Endodermal cell (in vitro differentiated cells): ENCODE data around the gene HIPK4. TPM values are rescaled to one million over a fixed set of nuclear protein-coding genes. Genes with fewer than 3 reads are reported as not detected.
"Not testable (repeated sequence)": the region's sequence is repeated elsewhere in the genome, so short reads cannot be mapped to it uniquely, and the experiment has no call there.

Experiments used
- DNase-seq: peaks from one replicate; pipeline ENCODE4 v3.0.0-alpha.2; 2017
- H3K27ac ChIP-seq: 2 replicates; pipeline ENCODE4 v1.5.1; 2013; ENCODE audit warnings: mild to moderate bottlenecking, low read depth, low read length, moderate library complexity
- H3K27me3 ChIP-seq: 2 replicates; pipeline ENCODE4 v1.6.1; 2013; ENCODE audit warnings: mild to moderate bottlenecking, low read length, moderate library complexity; ENCODE audit not compliant: insufficient read depth, control insufficient read depth, poor library complexity, severe bottlenecking
- H3K36me3 ChIP-seq: 2 replicates; pipeline ENCODE4 v1.7.0; 2013; ENCODE audit warnings: mild to moderate bottlenecking, low read length, moderate library complexity; ENCODE audit not compliant: control insufficient read depth, insufficient read depth
- H3K4me1 ChIP-seq: one replicate; pipeline ENCODE4 v1.7.0; 2013; ENCODE audit warnings: low read length; ENCODE audit not compliant: control insufficient read depth, insufficient read depth
- H3K4me3 ChIP-seq: 2 replicates; pipeline ENCODE4 v1.5.1; 2013; ENCODE audit warnings: mild to moderate bottlenecking, low read length, moderate library complexity
- H3K9ac ChIP-seq: 2 replicates; pipeline ENCODE4 v1.6.1; 2013; ENCODE audit warnings: mild to moderate bottlenecking, low read length, moderate library complexity; ENCODE audit not compliant: poor library complexity, severe bottlenecking; ENCODE audit errors: extremely low read depth
- H3K9me3 ChIP-seq: 2 replicates; pipeline ENCODE4 v1.6.1; 2013; ENCODE audit warnings: mild to moderate bottlenecking, low read length, moderate library complexity; ENCODE audit not compliant: control insufficient read depth
- H3K27ac Mint-ChIP-seq: 2 replicates; pipeline ENCODE4 v1.8.0; 2020; ENCODE audit warnings: mixed read lengths
- H3K27me3 Mint-ChIP-seq: 2 replicates; pipeline ENCODE4 v1.8.0; 2021; ENCODE audit warnings: mild to moderate bottlenecking, mixed read lengths; ENCODE audit not compliant: insufficient read depth
- H3K36me3 Mint-ChIP-seq: 2 replicates; pipeline ENCODE4 v1.8.0; 2020; ENCODE audit warnings: low read depth, mixed read lengths
- H3K4me1 Mint-ChIP-seq: 2 replicates; pipeline ENCODE4 v1.8.0; 2020; ENCODE audit warnings: mixed read lengths
- H3K4me3 Mint-ChIP-seq: 2 replicates; pipeline ENCODE4 v1.8.0; 2020; ENCODE audit warnings: mild to moderate bottlenecking, moderate library complexity, mixed read lengths
- H3K9me3 Mint-ChIP-seq: 2 replicates; pipeline ENCODE4 v1.8.0; 2020; ENCODE audit warnings: mild to moderate bottlenecking, mixed read lengths
- CTCF ChIP-seq: fragments of 200-600 bp; sonication (generic); conservative IDR thresholded peaks from 2 replicates; pipeline ENCODE4 v1.5.0; 2021; ENCODE audit warnings: antibody characterized with exemption, mild to moderate bottlenecking
- whole genome bisulfite sequencing, 2 experiments: methylation state at CpG; one replicate each; pipeline versions ENCODE4 v1.1.5 to v1.1.7; 2013; ENCODE audit warnings: missing lambda C conversion rate in 2 of 2, mixed read lengths in 1 of 2; ENCODE audit not compliant: insufficient coverage in 1 of 2, insufficient read length in 1 of 2; 5-methylcytosine and 5-hydroxymethylcytosine counted together
- total RNA-seq, 2 donors: library from RNA; stranded (reverse); fragmentation: NEBNext Ultra II Directional in 1 of 2; extraction: Animal tissue kit (Norgen Biotek cat#: 25700) in 1 of 2; gene quantifications; 2 replicates in 1 of 2; 3 replicates in 1 of 2; pipeline ENCODE4 v1.2.1, GENCODE V29; 2021

The HIPK4 gene
- total RNA-seq, 2 donors from 2014 or later: 0.31 TPM; not detected in 1

- Mint-ChIP-seq H3K27me3 (peaks cover 1% of the 10 kb centered on the region), H3K4me3 (no peak overlapping the region), H3K36me3 (no peaks in the 10 kb centered on the region), H3K27ac (no peak overlapping the region), H3K9me3 (no peaks in the 10 kb centered on the region), H3K4me1 (peaks cover 11% of the 10 kb centered on the region)
- no peak overlapping the region for H3K27ac ChIP-seq
- no peak overlapping the region for H3K9ac ChIP-seq
- no peaks in the 10 kb centered on the region for H3K9me3 ChIP-seq
- no peak for TF ChIP-seq CTCF
- no peaks in the 10 kb centered on the region for H3K4me1 ChIP-seq
- no peak for DNase-seq
- no peak overlapping the region for H3K4me3 ChIP-seq
- H3K27me3 ChIP-seq: no peaks in the 10 kb centered on the region
- WGBS, 2 experiments: 84 to 100% methylated on average over 1 to 2 of the region's 3 CpGs
- H3K36me3 ChIP-seq: no peaks in the 10 kb centered on the region
Observed at GRCh38 chr19:40431698-40432097, 41.7 kb upstream of the HIPK4 start.

- H3K4me3 Mint-ChIP-seq, H3K9me3 Mint-ChIP-seq, DNase-seq, H3K27me3 Mint-ChIP-seq, H3K27me3 ChIP-seq, H3K27ac ChIP-seq, H3K9ac ChIP-seq, H3K36me3 Mint-ChIP-seq, H3K36me3 ChIP-seq, H3K4me1 ChIP-seq, H3K27ac Mint-ChIP-seq, H3K4me3 ChIP-seq, H3K9me3 ChIP-seq: not testable (repeated sequence)
- peaks cover 11% of the 10 kb centered on the region for H3K4me1 Mint-ChIP-seq
- 98 to 100% methylated on average over 10 of the region's 10 CpGs for WGBS, 2 experiments
Observed at GRCh38 chr19:40430242-40430641, 40.3 kb upstream of the HIPK4 start.

GRCh38 chr19:40428197-40428596, 38.2 kb upstream of the HIPK4 start:
- peaks cover 12% of the 10 kb centered on the region for H3K4me1 Mint-ChIP-seq
- 83 to 96% methylated on average over 6 of the region's 7 CpGs for WGBS, 2 experiments
- H3K36me3 Mint-ChIP-seq, H3K27ac ChIP-seq, H3K27ac Mint-ChIP-seq, H3K9me3 Mint-ChIP-seq, DNase-seq, H3K36me3 ChIP-seq, H3K27me3 Mint-ChIP-seq, H3K9ac ChIP-seq, H3K27me3 ChIP-seq, H3K4me1 ChIP-seq, H3K9me3 ChIP-seq, H3K4me3 ChIP-seq, H3K4me3 Mint-ChIP-seq: not testable (repeated sequence)

- H3K36me3 ChIP-seq: peaks cover 10% of the 10 kb centered on the region
- Mint-ChIP-seq H3K27ac (peak within 1 kb of the TSS; percentile 97), H3K4me1 (peaks cover 10% of the 10 kb centered on the region), H3K4me3 (peak within 1 kb of the TSS; percentile 88), H3K36me3 (peaks cover 5% of the 10 kb centered on the region), H3K27me3 (peaks cover 1% of the 10 kb centered on the region), H3K9me3 (no peaks in the 10 kb centered on the region)
- 0% methylated on average over 44 to 75 of the region's 75 CpGs for WGBS, 2 experiments
- no peaks in the 10 kb centered on the region for H3K4me1 ChIP-seq
- H3K27me3 ChIP-seq: no peaks in the 10 kb centered on the region
- peak; percentile 100 for DNase-seq
- H3K9me3 ChIP-seq: no peaks in the 10 kb centered on the region
- peak within 1 kb of the TSS; percentile 95 for H3K4me3 ChIP-seq
- TF ChIP-seq CTCF: peak; percentile 96
- H3K9ac ChIP-seq: peak within 1 kb of the TSS; percentile 66
- H3K27ac ChIP-seq: peak within 1 kb of the TSS; percentile 95
Observed at GRCh38 chr19:40425450-40426287, 35.7 kb upstream of the HIPK4 start, which contains the start of gene SERTAD1. TSS of gene SERTAD1 (minus strand) at chr19:40425992. CDS start at chr19:40423546, 2,446 bp downstream.
